GM13977 (cell line): Measurements from ENCODE around the gene DNAJA3.
A peak's percentile ranks its signal among the peaks of the same experiment; 100 is the strongest.

Source experiments
- DNase-seq: peaks from one replicate; pipeline ENCODE4 v3.0.0; 2012; ENCODE audit warnings: low spot score
- CTCF ChIP-seq: IDR thresholded peaks from 2 replicates; pipeline ENCODE4 v1.5.1; 2012; ENCODE audit warnings: mild to moderate bottlenecking, control low read depth; ENCODE audit not compliant: insufficient read depth; ENCODE audit errors: extremely low read depth, missing control alignments
- in situ Hi-C: fragments of 300-500 bp; cut with MboI; formaldehyde crosslinking; loops from one replicate; pipeline ENCODE4 v1.12.0; 2022; ENCODE audit warnings: low sequenced_read_pairs, low pct_unique_long_range_greater_than_20kb, mixed read lengths, inconsistent platforms; ENCODE audit not compliant: unreplicated experiment

The DNAJA3 gene

GRCh38 chr16:4475880-4476788 is 50.5 kb downstream of the DNAJA3 start, which contains the start of gene HMOX2:
HMOX2 (plus strand) TSS chr16:4476398; CDS start chr16:4505525, 29,127 bp downstream.
- peak; percentile 55 for TF ChIP-seq CTCF
- peak; percentile 98 for DNase-seq
- in situ Hi-C loops = no loop called here

- no peak for DNase-seq
- in situ Hi-C loops = no loop called here
These were observed 52.3 kb downstream of the DNAJA3 start for GRCh38 chr16:4477966-4478365.

GRCh38 chr16:4481526-4481925 is 55.9 kb downstream of the DNAJA3 start:
- no peak for TF ChIP-seq CTCF
- in situ Hi-C loops = no loop called here
- DNase-seq = no peak

More at GRCh38 chr16:4477966-4478365, 52.3 kb downstream of the DNAJA3 start:
- TF ChIP-seq CTCF = no peak

GRCh38 chr16:4481963-4482362 is 56.3 kb downstream of the DNAJA3 start:
- no peak for DNase-seq
- in situ Hi-C loops = no loop called here
- no peak for TF ChIP-seq CTCF

GRCh38 chr16:4486126-4486893 is 60.6 kb downstream of the DNAJA3 start:
- in situ Hi-C loops = no loop called here
- no peak for TF ChIP-seq CTCF
- no peak for DNase-seq

GRCh38 chr16:4487955-4488498 is 62.4 kb downstream of the DNAJA3 start:
- in situ Hi-C loops = no loop called here
- DNase-seq = no peak
- TF ChIP-seq CTCF = no peak
